ENCODE measurements around the gene C10orf67.

The C10orf67 gene

DNA sequence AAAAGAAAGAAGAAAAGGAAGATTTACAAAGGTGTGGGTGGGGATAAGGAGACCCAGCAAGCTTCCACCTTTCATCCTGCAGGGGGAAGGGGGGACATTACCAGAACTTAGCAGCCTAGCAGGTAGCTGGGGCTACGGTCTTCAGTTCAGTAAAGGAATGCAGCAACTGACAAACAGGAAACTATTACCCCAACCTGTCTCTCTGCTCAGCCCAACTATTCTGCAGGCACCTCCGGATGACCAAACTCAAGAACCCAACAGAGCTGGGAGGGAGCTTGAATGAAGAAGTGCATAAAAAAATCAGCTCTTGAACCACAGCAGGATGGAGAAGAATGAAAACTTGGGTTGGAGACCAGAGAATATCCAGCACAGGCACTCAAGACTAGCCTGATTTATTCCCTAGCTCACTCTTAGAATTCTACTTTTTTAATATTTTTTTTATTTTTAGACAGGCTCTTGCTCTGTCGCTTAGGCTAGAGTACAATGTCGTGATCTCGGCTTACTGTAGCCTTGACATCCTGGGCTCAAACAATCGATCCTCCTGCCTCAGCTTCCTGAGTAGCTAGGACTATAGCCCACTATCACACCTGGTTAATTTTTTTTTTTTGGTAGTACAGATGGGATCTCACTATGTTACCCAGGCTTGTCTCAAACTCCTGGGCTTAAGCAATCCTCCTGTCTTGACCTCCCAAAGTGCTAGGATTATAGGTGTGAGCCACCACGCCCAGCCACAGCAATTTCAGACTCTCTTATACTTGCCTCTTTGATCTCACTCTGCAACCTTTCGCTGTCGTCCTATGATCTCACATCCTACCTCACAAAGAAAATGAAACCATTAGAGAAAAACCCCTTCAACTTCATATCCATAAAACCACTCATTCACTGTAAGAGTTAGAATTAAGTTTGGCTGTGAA is 18.5 kb upstream of the C10orf67 start:
- in situ Hi-C loops (cut with HindIII; ENCODE audit: low sequenced_read_pairs) = no loop called here
- no peak overlapping the region for H3K4me3 ChIP-seq (ENCODE audit: low read depth, low read length)
- no peak for DNase-seq (ENCODE audit: low read depth)
- TF ChIP-seq, protein P1, sequence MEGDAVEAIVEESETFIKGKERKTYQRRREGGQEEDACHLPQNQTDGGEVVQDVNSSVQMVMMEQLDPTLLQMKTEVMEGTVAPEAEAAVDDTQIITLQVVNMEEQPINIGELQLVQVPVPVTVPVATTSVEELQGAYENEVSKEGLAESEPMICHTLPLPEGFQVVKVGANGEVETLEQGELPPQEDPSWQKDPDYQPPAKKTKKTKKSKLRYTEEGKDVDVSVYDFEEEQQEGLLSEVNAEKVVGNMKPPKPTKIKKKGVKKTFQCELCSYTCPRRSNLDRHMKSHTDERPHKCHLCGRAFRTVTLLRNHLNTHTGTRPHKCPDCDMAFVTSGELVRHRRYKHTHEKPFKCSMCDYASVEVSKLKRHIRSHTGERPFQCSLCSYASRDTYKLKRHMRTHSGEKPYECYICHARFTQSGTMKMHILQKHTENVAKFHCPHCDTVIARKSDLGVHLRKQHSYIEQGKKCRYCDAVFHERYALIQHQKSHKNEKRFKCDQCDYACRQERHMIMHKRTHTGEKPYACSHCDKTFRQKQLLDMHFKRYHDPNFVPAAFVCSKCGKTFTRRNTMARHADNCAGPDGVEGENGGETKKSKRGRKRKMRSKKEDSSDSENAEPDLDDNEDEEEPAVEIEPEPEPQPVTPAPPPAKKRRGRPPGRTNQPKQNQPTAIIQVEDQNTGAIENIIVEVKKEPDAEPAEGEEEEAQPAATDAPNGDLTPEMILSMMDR (IDR thresholded peaks at IDR 0.05; ENCODE audit: low read depth, low read length, missing control alignments) = no peak

DNA sequence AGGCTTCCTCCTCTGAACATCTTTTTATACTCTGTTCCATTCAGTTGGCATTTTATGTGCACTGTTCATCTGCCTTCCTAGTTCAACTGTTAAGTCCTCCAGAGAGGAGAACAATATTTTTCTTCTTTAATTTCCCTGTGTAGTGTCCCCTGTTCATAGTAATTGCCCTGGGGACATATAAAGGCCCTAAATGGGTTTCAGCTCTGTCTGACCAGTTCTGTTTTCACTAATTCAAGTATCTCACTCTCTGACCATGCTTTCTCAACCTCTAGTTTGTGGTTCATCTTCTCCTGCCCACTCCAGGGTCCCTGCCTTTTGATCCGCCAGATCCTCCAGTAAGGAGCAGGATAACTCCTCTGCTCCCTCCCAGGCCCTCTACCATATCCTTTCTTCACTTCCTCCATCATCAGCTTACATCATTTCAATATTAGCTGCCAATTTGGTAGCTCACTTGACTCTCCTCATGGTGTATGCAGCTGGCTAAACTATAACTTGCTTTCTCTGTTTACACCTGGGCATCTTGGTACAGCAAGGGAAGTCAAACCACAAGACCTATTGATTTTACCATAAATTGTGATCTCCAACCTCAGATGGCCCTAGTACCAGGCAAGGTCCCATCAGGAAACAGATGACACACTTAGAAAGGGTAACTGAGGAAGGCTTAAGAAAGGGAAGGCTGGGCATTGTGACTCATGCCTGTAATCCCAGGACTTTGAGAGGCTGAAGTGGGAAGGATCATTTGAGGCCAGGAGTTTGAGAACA is 17.7 kb upstream of the C10orf67 start:
- TF ChIP-seq, protein P1 (IDR thresholded peaks at IDR 0.05; ENCODE audit: low read depth, low read length, missing control alignments) = no peak
- no peak for DNase-seq (ENCODE audit: low read depth)
- in situ Hi-C loops (cut with HindIII; ENCODE audit: low sequenced_read_pairs) = no loop called here
- no peak overlapping the region for H3K4me3 ChIP-seq (ENCODE audit: low read depth, low read length)

DNA sequence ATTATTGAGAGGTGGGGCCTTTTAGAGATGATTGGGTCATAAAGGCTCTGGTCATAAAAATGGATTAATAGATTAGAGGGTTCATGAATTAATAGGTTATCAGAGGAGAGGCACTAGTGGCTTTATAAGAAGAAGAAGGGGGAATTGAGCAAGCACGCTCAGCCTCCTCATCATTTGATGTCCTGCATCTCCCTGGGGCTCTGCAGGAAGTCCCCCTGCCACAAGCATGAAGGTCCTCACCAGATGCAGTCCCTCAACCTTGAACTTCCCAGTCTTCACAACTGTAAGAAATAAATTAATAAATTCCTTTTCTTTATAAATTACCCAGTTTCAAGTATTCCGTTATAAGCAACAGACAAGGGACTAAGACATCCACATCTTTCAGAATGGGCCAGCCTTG is 17.1 kb upstream of the C10orf67 start:
- DNase-seq (ENCODE audit: low read depth) = no peak
- no peak overlapping the region for H3K4me3 ChIP-seq (ENCODE audit: low read depth, low read length)
- in situ Hi-C loops (cut with HindIII; ENCODE audit: low sequenced_read_pairs) = no loop called here
- TF ChIP-seq, protein P1 (IDR thresholded peaks at IDR 0.05; ENCODE audit: low read depth, low read length, missing control alignments) = no peak

DNA sequence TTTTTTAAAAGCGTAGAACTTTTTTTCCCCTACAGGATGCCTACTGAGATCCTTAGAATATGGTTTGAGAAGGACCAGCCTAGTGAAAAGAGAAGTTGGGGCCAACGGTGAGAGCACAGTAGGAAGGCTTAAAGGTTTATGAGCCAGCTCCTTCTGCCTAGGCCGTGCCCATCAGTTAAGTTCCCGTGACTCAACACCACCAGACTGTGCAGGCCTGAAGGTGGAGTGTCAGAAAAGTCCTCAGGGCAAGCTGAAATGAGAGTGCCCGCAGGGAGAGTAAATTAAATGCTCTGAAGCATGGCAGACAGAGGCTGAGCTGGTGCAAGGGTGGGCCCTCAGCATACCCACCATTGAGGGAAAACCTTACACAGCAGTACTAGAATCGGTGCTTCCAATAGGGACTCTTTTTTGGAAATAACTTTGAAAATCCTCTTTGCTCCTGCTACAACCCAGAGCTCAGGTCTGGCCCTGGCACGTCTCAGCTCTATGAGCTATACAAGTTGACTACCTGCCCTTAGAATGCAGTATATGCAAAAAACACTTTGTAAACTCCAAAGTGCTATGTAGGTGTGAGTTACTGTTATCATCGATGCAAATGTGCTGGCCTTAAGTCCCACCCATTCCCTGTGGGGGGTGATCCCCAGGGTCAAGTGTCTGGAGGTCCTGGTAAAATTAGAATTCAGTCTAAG is 15.2 kb upstream of the C10orf67 start:
- in situ Hi-C loops (cut with HindIII; ENCODE audit: low sequenced_read_pairs) = no loop called here
- H3K4me3 ChIP-seq (ENCODE audit: low read depth, low read length) = no peak overlapping the region
- no peak for DNase-seq (ENCODE audit: low read depth)
- TF ChIP-seq, protein P1 (IDR thresholded peaks at IDR 0.05; ENCODE audit: low read depth, low read length, missing control alignments) = no peak

DNA sequence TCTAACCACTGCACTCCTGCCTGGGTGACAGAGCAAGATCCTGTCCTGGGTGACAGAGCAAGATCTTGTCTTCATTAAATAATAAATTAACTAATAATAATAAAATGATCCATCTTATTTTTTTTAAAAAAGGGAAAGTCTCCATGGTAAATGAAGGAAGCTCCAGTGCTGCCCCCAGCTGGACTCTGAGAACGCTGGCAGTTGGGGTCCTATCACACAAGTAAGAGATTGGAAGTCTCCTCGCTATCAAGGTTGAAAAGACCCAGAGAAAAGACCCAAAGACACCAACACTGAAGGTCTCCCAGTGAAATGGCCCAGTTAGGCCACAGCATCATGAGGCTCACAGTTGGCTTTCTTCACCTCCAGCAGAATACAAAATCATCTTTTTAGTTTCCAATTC is 13.8 kb upstream of the C10orf67 start:
- no peak overlapping the region for H3K4me3 ChIP-seq (ENCODE audit: low read depth, low read length)
- TF ChIP-seq, protein P1 (IDR thresholded peaks at IDR 0.05; ENCODE audit: low read depth, low read length, missing control alignments) = peak; percentile 47
- in situ Hi-C loops (cut with HindIII; ENCODE audit: low sequenced_read_pairs) = no loop called here
- no peak for DNase-seq (ENCODE audit: low read depth)

DNA sequence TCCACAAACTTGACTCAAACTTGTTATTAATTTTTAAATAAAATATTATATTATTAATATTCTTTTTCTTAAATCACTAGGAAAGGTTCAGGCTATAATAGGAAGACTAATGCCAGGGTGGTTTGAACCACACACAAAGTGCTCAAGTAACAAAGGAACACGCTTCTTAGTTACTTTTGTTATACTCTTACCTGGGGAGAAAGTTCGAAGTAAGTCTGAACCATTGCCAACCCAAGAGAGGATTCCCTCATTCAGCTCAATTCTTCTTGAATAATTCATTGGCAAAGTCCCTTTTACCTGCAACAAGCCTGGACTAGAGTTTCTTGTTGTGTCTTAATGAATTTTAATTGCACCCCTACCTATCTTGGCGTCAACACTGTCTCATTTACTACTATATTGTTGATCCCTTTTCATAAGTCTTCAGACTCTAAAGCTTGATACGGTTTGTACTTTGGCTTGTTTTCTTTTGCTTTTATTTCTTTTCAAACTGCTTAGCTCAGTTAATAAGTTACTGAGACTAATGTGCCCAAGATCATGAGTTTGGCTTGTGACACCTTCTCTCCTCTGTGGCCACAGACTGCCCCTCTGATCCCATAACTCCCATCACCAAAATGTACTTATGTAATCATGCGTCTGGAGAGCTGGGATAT is 10.2 kb upstream of the C10orf67 start:
- TF ChIP-seq, protein P1 (IDR thresholded peaks at IDR 0.05; ENCODE audit: low read depth, low read length, missing control alignments) = no peak
- no peak overlapping the region for H3K4me3 ChIP-seq (ENCODE audit: low read depth, low read length)
- no peak for DNase-seq (ENCODE audit: low read depth)
- in situ Hi-C loops (cut with HindIII; ENCODE audit: low sequenced_read_pairs) = no loop called here

Data from astrocyte of the cerebellum (primary cell).